Stimulated activated CD8-positive, alpha-beta memory T cell treated with anti-CD3 and anti-CD28 coated beads, Interleukin-15, amount 100 ng/mL, for 4 hours (primary cell): ENCODE results near the gene ACTL6B.

Experiments
- DNase-seq, 2 donors: peaks; one replicate each; pipeline ENCODE4 v3.0.0-alpha.2; 2020; ENCODE audit warnings: low read depth in 2 of 2

Gene ACTL6B

GRCh38 chr7:100626530-100627237 lies 29.6 kb downstream of the ACTL6B start:
- DNase-seq = peak; percentile 74 to 81

DNA sequence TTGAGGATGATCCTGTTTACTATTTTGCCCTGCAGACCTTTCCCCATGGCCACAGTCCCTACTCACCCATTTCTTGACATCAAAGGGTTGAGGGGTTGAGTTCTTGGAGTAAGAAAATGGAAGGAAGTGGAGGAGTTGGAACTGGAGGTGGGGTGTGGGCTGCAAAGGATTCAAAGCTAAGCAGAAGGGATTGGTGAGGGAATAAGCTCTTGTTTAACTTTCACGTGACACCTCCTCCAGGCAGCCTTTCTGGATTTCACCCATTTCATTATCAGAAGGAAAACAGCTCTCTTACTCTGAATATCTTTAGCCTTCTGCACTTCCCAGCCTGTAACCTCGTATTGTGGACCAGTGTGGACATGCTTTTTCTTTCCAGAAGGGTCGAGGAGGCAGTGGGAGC lies 30.2 kb downstream of the ACTL6B start:
- DNase-seq = no peak

DNA sequence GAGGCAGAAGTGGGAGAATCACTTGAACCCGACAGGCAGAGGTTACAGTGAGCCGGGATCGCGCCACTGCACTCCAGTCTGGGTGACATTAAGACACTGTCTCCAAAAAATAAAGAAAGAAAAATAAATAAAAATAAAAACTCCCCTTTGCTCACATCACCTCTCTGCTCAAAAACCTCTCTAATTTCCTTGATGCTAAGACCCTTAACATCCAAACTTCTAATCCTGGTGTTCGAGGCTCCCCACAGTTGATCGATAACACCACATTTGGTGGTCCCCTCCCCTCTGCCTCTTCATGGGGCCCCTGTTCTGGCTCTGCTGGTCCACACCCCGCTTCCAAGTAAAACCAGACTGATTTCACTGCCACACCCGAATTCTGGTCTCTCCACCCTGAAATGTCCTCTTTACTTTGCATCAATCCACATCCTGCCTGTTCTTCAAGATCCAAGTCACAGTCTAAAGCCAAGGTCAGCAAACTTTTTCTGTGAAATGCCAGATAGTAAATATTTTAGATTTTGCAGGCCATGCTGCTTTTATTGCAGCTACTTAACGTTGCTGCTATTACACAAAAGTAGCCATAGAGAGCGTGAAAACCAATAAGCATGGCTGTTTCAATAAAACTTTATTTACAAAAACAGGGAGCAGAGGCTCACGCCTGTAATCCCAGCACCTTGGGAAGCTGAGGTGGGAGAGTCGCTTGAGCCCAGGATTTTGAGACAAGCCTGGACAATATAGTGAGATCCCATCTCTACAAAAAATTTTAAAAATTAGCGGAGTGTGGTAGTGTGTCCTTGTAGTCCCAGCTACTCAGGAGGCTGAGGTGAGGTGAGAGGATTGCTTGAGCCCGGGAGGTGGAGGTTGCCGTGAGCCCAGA lies 32.1 kb downstream of the ACTL6B start:
- DNase-seq = no peak

DNA sequence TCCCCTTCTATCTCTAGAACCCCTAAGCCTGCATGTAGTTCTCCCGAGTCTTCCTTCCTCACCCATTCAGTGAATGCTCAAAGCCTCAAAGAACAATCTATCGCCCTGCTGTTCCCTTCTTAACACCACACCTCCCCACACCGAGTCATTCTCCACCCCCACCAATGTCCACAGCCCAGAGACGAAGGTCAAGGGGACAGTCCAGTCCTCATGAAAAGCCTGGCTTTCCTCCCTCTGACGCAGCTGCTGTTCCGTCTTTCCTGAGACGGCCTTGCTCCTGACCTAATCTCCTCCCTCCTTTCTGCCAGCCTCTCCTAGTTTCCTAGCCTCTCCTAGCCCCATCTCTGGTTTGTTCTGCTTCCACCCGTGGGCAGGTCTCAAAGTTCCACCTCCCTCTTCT lies 34.7 kb downstream of the ACTL6B start:
- no peak for DNase-seq

DNA sequence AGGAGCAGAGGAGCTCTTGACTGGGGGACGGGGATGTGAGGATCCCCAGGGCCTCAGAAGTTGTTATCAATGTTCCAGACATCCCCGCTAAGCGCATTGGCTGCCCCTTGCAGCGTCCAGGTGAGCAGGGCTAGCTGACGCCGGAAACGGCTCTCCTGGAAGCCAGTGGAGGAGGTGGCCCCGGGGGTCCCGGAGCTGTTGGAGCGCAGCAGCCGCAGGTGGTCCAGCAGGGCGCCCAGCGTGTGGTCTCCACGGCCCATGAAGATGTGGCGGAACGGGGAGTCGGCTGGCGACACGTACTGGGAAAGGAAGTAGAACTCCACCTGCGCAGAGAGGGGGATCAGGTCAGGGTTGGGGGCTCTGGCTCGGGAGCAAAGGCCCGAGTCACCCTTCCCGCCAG lies 35.4 kb downstream of the ACTL6B start:
- no peak for DNase-seq

DNA sequence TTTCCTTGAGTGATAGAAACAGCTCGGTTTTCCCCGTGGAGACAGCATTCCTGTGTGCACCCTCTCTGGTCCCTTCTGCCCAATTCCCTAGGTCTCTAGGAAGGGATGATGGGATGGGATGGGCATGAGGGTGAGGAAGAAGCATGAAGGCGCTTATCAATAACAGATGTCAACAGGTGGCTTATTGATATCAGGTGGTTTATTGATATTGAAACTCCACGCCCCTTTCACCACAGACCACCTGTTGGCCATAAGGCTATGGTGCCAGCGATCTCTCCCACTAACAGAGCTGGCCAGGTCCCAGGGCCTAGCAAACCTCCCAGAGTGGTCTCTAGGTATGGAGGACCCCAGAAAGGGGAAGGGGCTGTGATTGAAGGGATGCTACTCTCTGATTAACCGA lies 36.0 kb downstream of the ACTL6B start:
- DNase-seq = no peak

GRCh38 chr7:100614308-100614861 lies 41.9 kb downstream of the ACTL6B start:
- DNase-seq = no peak

- DNase-seq = no peak
Observed at GRCh38 chr7:100613412-100614175, 42.7 kb downstream of the ACTL6B start.

GRCh38 chr7:100612730-100613390 lies 43.4 kb downstream of the ACTL6B start:
- DNase-seq = no peak

DNA sequence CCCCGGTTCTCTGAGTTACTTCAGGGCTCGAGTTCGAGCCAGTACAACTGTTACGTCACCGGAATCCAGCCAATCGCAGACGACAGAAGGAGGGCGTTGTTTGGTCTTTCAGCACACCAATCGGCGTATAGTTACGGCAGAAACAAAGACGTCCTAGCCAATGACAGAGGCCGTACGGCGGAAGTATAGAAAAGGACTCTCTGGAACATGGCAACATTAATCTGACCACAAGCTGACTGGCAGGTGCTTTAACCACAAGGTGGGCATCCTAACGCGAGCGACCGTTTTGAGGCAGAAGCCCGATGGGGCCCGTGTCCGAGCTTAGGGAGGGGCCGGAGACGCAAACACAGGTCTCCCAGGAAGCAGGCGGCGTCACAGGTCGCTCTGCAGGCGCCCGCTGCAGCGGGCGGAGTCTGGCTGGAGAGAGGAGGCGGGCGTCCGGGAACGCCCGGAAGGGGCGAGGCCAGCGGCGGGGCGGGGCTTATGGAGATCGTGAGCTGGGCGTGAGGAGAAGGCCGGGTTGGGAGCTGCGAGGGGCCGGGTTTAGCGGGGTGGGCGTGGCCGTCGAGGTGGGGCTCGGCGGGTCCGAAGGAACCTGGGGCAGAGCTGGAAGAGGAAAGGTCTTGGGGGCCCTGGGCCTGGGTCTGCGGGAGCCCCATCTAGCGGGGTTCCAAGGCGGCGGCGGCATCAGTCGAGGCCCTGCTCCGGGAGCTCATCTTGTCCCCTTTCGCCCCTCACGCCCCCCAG lies 44.1 kb downstream of the ACTL6B start, which contains the start of gene MOSPD3:
Gene MOSPD3 (plus strand): TSS at position 558 of the 747 bp plus-strand sequence. CDS start 252 bp downstream, outside the sequence.
- peak; percentile 94 to 95 for DNase-seq

DNA sequence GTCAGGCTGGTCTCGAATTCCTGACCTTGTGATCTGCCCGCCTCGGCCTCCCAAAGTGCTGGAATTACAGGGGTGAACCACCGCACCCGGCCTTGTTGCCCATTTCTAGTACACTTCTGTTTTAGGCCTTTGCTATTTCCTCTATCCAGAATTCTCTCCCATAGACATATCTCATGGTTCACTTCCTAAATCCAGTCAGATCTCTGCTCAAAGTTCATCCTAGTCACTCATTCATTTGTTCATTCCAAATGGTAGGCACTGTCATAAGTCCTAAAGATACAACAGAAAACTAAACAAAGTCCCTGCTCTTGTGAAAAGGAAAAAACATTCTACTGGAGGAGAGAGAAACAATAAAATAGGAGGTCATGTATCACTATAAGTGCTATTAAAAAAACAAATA lies 46.3 kb downstream of the ACTL6B start:
- no peak for DNase-seq

DNA sequence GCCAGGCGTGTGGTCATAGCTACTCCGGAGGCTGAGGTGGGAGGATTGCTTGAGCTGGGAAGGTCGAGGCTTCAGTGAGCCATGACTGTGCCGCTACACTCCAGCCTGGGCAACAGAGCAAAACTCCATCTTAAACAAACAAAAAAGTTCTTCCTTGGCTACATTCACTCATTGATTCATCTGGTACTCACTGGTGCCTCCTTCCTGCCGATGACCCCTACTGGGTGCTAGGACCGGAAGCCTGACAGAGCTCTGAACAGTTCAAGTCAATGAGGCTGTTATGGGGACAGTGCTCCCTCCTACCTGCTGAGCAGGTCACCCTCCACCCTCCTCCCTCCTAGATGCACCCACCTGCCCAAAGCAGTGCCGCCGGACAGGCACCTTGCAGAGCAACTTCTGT lies 49.1 kb downstream of the ACTL6B start:
- DNase-seq = no peak

DNA sequence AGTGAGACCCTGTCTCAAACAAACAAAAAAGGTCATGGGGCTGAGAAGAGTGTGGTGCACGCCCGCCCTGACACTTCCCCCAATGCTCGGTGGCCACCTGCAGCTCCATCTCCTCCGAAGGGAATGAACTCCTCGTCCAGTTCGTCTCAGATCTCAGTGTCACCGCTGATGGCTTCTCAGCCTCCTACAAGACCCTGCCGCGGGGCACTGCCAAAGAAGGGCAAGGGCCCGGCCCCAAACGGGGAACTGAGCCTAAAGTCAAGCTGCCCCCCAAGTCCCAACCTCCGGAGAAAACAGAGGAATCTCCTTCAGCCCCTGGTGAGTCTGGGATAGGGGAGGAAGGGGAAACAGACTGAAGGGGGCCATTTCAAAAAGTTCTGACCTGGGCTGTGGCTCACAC lies 49.9 kb downstream of the ACTL6B start:
- no peak for DNase-seq

DNA sequence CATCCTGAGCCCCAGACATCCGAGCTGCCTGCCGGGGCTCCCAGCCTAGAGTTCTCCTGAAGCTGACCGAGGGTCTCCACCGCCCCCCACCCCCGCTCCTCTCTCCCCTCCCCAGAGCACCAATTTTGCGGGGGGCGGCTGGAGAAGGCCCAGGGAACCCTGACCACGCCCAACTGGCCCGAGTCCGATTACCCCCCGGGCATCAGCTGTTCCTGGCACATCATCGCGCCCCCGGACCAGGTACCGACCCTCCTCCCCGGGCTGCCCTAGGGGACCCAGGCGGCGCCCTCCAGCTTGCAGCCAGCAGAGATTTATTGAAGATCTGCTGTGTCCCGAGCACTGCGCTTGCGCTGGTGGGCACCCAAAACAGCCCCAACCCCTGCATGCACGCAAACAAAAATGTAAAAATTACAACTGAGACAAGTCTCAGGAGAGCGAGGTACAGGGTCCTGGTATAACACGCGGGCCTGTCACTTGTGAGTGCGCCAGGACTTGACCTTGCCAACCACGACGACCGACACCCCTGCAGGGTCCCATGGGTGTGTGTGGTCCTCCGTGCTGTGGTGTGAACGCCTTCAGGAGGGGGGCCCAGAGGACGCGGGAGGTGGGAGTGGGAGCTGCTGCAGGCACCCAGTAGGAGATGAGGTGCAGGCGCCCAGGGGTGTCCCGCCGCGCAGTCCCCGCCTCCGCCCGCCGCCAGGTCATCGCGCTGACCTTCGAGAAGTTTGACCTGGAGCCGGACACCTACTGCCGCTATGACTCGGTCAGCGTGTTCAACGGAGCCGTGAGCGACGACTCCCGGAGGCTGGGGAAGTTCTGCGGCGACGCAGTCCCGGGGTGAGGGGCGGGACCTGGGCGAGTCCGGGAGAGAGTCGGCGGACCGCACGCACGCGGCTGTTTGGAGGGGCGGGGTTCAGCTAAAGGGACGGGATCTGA lies 51.0 kb downstream of the ACTL6B start:
- no peak for DNase-seq

DNA sequence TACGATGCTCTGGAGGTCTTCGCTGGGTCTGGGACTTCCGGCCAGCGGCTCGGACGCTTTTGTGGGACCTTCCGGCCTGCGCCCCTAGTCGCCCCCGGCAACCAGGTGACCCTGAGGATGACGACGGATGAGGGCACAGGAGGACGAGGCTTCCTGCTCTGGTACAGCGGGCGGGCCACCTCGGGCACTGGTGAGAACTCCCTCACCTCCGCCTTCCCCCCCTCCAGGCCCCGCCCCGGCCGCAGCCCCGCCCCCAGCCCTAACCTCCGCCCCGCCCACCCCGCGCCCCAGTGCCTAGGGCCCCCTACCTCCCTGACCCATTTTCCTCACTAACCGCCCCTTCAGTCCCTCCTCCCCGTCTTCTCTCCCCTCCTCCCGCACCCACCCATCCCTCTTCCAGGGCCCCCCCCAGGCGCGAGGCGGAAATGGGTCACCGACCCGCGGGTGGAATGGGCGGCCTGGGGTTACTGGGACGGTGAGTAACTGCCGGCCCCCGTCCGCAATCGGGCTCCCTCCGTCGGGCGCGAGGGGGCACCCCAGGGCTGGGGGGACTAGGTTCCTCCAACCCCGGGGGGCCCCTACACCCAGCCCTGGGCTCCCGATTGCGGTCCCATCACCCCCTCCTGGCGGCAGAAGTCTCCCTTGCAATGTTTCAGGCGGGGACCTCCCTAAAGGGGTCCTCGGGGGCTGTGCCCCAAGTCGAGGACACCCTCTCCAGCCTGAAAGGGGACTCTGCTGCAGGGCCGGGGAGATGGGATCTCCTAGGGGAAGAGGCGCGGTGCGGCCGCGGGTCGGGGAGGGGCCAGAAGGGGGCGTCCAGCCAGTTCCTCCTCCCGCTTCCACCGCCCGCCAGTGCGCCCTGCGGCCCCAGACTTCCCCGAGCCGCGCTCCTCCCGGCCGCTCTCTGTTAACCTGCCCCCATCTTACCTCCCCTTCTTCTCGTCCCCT lies 51.9 kb downstream of the ACTL6B start:
- DNase-seq = peak; percentile 48 to 67

GRCh38 chr7:100603726-100604027 lies 52.6 kb downstream of the ACTL6B start:
- DNase-seq = no peak

- no peak for DNase-seq
Observed at GRCh38 chr7:100602889-100603725, 53.1 kb downstream of the ACTL6B start.

GRCh38 chr7:100600730-100601038 lies 55.6 kb downstream of the ACTL6B start:
- no peak for DNase-seq
